A673 (cell line): Measurements from ENCODE around the gene MICAL3. TPM values are rescaled to one million over a fixed set of nuclear protein-coding genes. Genes with fewer than 3 reads are reported as not detected.

Experiments used
- BruUV-seq: library from RNA; stranded (reverse); fragments of 400-500 nt; replicated peaks from 2 replicates; lab custom pipeline; 2021; lab: Mats Ljungman, UMichigan
- CTCF ChIA-PET: fragments of 300-600 bp; sonication (Branson Sonifier 250); formaldehyde crosslinking; loops from one replicate; lab custom pipeline; 2022; ENCODE audit warnings: antibody characterized with exemption; lab: Charles Lee
- POLR2A ChIA-PET: fragments of 300-600 bp; sonication (Branson Sonifier 250); formaldehyde crosslinking; loops from one replicate; lab custom pipeline; 2022; ENCODE audit warnings: antibody characterized with exemption; ENCODE audit not compliant: low non-redundant PET; lab: Charles Lee
- DNase-seq: peaks from one replicate; pipeline ENCODE4 v3.0.0-alpha.2; 2015; ENCODE audit warnings: low spot score
- H3K27ac ChIP-seq: fragments of 200-600 bp; sonication (generic); 2 replicates; pipeline ENCODE4 v1.5.1; 2016; ENCODE audit warnings: mixed run types, low read depth, mild to moderate bottlenecking, mixed read lengths, antibody characterized with exemption, low read length; ENCODE audit not compliant: poor library complexity, severe bottlenecking
- H3K27me3 ChIP-seq: fragments of 200-600 bp; sonication (generic); replicated peaks from 2 replicates; pipeline ENCODE4 v1.6.1; 2017; ENCODE audit warnings: mixed run types, low read depth, mild to moderate bottlenecking, mixed read lengths, antibody characterized with exemption, low read length; ENCODE audit not compliant: insufficient read depth, poor library complexity
- H3K36me3 ChIP-seq: fragments of 200-600 bp; sonication (generic); 2 replicates; pipeline ENCODE4 v1.6.1; 2016; ENCODE audit warnings: mixed run types, mild to moderate bottlenecking, mixed read lengths, antibody characterized with exemption, low read length; ENCODE audit not compliant: insufficient read depth, poor library complexity, severe bottlenecking
- H3K4me1 ChIP-seq: fragments of 200-600 bp; sonication (generic); 2 replicates; pipeline ENCODE4 v1.6.1; 2017; ENCODE audit warnings: mixed run types, mild to moderate bottlenecking, mixed read lengths, antibody characterized with exemption, low read length; ENCODE audit not compliant: insufficient read depth, poor library complexity, severe bottlenecking
- H3K4me3 ChIP-seq: fragments of 200-600 bp; sonication (generic); 2 replicates; pipeline ENCODE4 v1.5.1; 2016; ENCODE audit warnings: low read depth, mixed run types, mild to moderate bottlenecking, mixed read lengths, low read length; ENCODE audit not compliant: poor library complexity, severe bottlenecking
- H3K9me3 ChIP-seq: fragments of 200-600 bp; sonication (generic); 2 replicates; pipeline ENCODE4 v1.6.1; 2016; ENCODE audit warnings: mixed run types, low read depth, mild to moderate bottlenecking, mixed read lengths, antibody characterized with exemption, low read length; ENCODE audit not compliant: poor library complexity, severe bottlenecking
- EZH2 ChIP-seq: fragments of 200-600 bp; sonication (generic); IDR thresholded peaks from 2 replicates; pipeline ENCODE4 v1.6.1; 2017; ENCODE audit warnings: borderline replicate concordance, low read depth, mild to moderate bottlenecking, mixed read lengths, antibody characterized with exemption, low read length; ENCODE audit not compliant: poor library complexity, severe bottlenecking
- intact Hi-C: fragments of 100-400 bp; cut with micrococcal nuclease; formaldehyde crosslinking; loops from one replicate; pipeline ENCODE4 v1.10.0; 2022; ENCODE audit not compliant: unreplicated experiment
- total RNA-seq: library from RNA; stranded (reverse); gene quantifications from 2 replicates; pipeline ENCODE4 v1.2.3, GENCODE V29; 2021
- TF ChIP-seq, protein P1 (sequence below): fragments of 300-800, 200-600 bp; sonication (generic); conservative IDR thresholded peaks from 2 replicates; pipeline ENCODE4 v1.5.1; 2017; ENCODE audit warnings: low read depth, mild to moderate bottlenecking, antibody characterized with exemption, low read length, moderate library complexity, mixed read lengths

The MICAL3 gene
- total RNA-seq, 1 experiment from 2014 or later: 63.6 TPM

DNA sequence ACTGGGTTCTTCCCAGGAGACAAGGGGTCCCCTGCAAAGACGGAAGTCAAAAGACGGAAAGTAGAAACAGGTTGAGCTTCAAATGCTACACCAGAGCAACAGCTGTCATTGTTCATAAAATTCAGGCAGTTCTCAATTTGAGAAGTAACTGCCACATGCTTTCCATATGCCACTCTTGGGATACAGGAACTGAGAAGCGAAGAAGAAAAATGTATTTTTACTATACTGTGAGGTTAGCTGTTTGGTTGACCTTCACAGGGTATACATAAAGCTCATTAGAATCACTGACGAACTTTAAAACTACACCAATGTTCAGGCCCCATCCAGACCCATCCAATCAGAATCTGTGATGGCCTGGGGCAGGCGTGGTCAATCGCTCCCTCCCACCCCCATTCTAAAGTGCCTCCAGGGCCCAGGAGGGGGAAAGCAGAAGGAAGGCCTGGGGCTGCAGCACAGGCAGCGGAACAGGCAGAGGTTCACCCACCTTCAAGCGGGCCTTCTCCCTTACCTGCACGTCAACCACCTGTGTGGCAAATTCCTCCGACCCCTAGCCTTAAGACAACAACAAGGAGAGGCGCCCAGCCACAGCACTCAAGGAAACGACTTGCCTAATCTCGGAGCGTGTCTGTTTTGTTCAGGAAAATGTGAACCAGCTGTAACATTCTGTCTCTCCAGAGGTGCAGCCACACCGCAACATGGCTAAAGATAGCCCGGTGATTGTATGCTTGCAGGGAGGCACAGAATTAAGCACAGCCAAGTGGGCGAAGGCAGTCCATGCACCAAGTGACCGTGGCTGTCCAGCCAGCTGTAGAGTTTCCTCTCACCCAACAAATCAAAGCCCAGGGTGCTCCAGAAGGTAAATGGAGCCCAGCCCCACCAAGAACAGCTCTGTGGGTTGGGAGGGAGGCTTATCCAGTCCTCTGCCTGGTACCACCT lies 82.6 kb downstream of the MICAL3 start:
- intact Hi-C loops: no loop called here
- ChIA-PET POLR2A (no interaction called here), CTCF (no interaction called here)
- Histone ChIP-seq H3K4me3 (no peak overlapping the region), H3K27ac (no peak overlapping the region), H3K4me1 (peaks cover 14% of the 10 kb centered on the region), H3K27me3 (no peaks in the 10 kb centered on the region), H3K9me3 (no peaks in the 10 kb centered on the region), H3K36me3 (no peaks in the 10 kb centered on the region)
- no TSS peak for BruUV-seq
- no peak for DNase-seq
- TF ChIP-seq, protein P1, sequence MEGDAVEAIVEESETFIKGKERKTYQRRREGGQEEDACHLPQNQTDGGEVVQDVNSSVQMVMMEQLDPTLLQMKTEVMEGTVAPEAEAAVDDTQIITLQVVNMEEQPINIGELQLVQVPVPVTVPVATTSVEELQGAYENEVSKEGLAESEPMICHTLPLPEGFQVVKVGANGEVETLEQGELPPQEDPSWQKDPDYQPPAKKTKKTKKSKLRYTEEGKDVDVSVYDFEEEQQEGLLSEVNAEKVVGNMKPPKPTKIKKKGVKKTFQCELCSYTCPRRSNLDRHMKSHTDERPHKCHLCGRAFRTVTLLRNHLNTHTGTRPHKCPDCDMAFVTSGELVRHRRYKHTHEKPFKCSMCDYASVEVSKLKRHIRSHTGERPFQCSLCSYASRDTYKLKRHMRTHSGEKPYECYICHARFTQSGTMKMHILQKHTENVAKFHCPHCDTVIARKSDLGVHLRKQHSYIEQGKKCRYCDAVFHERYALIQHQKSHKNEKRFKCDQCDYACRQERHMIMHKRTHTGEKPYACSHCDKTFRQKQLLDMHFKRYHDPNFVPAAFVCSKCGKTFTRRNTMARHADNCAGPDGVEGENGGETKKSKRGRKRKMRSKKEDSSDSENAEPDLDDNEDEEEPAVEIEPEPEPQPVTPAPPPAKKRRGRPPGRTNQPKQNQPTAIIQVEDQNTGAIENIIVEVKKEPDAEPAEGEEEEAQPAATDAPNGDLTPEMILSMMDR: no peak
- TF ChIP-seq EZH2: no peak

DNA sequence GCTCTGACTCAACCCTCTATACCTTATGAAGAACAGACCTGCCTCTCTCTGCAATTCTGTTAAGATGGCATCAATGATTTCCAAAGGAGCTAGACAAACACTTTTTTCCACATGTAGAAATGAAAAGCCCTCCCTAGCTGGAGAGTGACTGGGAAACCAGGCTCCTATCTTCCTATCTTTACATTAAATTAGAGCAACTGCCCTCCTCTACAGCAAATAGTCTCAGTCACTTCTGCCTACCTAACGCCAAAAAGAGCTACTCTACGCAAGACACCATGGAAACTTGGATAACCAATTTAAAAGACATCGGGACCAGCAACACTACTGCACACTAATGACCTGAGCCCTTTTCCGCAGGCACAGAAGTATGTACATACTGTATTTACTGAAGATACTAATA lies 84.8 kb downstream of the MICAL3 start:
- intact Hi-C loops: no loop called here
- POLR2A ChIA-PET: no interaction called here
- no peak for TF ChIP-seq EZH2
- TF ChIP-seq, protein P1: no peak
- H3K4me1 ChIP-seq: peaks cover 9% of the 10 kb centered on the region
- no peak for DNase-seq
- H3K9me3 ChIP-seq: no peaks in the 10 kb centered on the region
- H3K4me3 ChIP-seq: no peak overlapping the region
- no TSS peak for BruUV-seq
- H3K27me3 ChIP-seq: no peaks in the 10 kb centered on the region
- CTCF ChIA-PET: no interaction called here
- H3K36me3 ChIP-seq: no peaks in the 10 kb centered on the region
- no peak overlapping the region for H3K27ac ChIP-seq

DNA sequence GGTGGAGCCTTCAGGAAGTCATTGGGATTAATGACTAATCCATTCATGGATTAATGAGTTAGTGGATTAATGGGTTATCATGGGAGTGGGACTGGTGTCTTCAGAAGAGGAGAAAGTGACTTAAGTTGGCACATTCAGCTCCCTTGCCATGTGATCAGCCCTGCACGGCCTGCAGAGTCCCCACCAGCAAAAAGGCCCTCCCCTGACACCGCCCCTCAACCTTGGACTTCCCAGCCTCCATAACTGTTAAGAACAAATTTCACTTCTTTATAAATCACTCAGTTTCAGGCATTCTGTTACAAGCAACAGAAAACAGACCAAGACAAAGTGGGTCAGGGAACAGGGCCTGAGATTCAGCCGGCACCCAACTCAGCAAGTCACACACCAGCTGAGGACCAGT lies 85.3 kb downstream of the MICAL3 start:
- BruUV-seq: no TSS peak
- H3K4me3 ChIP-seq: no peak overlapping the region
- H3K4me1 ChIP-seq: peaks cover 4% of the 10 kb centered on the region
- DNase-seq: no peak
- H3K27ac ChIP-seq: no peak overlapping the region
- no peaks in the 10 kb centered on the region for H3K9me3 ChIP-seq
- intact Hi-C loops: no loop called here
- CTCF ChIA-PET: no interaction called here
- no peaks in the 10 kb centered on the region for H3K27me3 ChIP-seq
- H3K36me3 ChIP-seq: no peaks in the 10 kb centered on the region
- TF ChIP-seq, protein P1: no peak
- no peak for TF ChIP-seq EZH2
- POLR2A ChIA-PET: no interaction called here
